A549 (cell line): ENCODE data around the gene ADGRL1. TPM values are rescaled to one million over a fixed set of nuclear protein-coding genes. Genes with fewer than 3 reads are reported as not detected.

Experiments used
- ATAC-seq, 2 experiments: fragments of 200-7000 bp in 1 of 2; fragments of >200 bp in 1 of 2; cut with Nextera tagmentation in 1 of 2; cut with Tn5 transposase in 1 of 2; 3 replicates each; pipeline versions ENCODE4 v1.8.0 to v1.9.1; 2018 to 2020; ENCODE audit warnings: mild to moderate bottlenecking in 1 of 2, moderate library complexity in 1 of 2
- CTCF ChIA-PET: fragments of 300-600 bp; sonication (Branson Sonifier 250); formaldehyde crosslinking; extraction: SDS; loops from one replicate; lab custom pipeline; 2021; ENCODE audit warnings: antibody characterized with exemption, inconsistent platforms; lab: Yijun Ruan, JAX
- POLR2A ChIA-PET: fragments of 350-600 bp; formaldehyde crosslinking; extraction: SDS; loops from one replicate; lab custom pipeline; 2021; ENCODE audit warnings: antibody characterized with exemption, inconsistent platforms; lab: Yijun Ruan, JAX
- DNase-seq, 2 experiments: peaks; one replicate each; pipeline versions ENCODE4 v3.0.0 to v3.0.0-alpha.2; 2011 to 2016; ENCODE audit warnings: low read depth in 1 of 2, low spot score in 1 of 2
- FAIRE-seq: peaks from 2 replicates; lab custom pipeline; 2011; peaks lifted over from hg19 to GRCh38; lab: Jason Lieb, UNC
- H3K27ac ChIP-seq, 2 experiments: fragments of >200 bp; sonication (Bioruptor Twin); formaldehyde crosslinking; 3 replicates each; pipeline ENCODE4 v1.5.1; 2016 to 2017
- H3K4me1 ChIP-seq: fragments of >200 bp; sonication (Bioruptor Twin); formaldehyde crosslinking; 3 replicates; pipeline ENCODE4 v1.6.1; 2016
- H3K4me2 ChIP-seq: fragments of >200 bp; sonication (Bioruptor Twin); formaldehyde crosslinking; 3 replicates; pipeline ENCODE4 v1.6.1; 2016
- H3K4me3 ChIP-seq: fragments of >200 bp; sonication (Bioruptor Twin); formaldehyde crosslinking; 3 replicates; pipeline ENCODE4 v1.5.1; 2016
- H3K9me3 ChIP-seq: fragments of >200 bp; sonication (Bioruptor Twin); formaldehyde crosslinking; 3 replicates; pipeline ENCODE4 v1.6.1; 2016
- BHLHE40 ChIP-seq: IDR thresholded peaks from 2 replicates; pipeline ENCODE4 v1.6.1; 2012; ENCODE audit warnings: low read depth, low read length, inconsistent platforms
- CBX8 ChIP-seq: fragments of 200-600 bp; sonication (generic); IDR thresholded peaks from 2 replicates; pipeline ENCODE4 v1.6.1; 2016
- CEBPB ChIP-seq, 2 experiments: fragments of >200 bp in 1 of 2; sonication (Bioruptor Twin) in 1 of 2; formaldehyde crosslinking in 1 of 2; IDR thresholded peaks; 2 replicates each; pipeline ENCODE4 v1.6.1; 2012 to 2016
- CHD2 ChIP-seq: fragments of 150-350 bp; IDR thresholded peaks from 2 replicates; pipeline ENCODE4 v1.6.1; 2014; ENCODE audit warnings: low read length; ENCODE audit not compliant: partially characterized antibody
- CHD4 ChIP-seq: fragments of 200-600 bp; sonication (generic); IDR thresholded peaks from 2 replicates; pipeline ENCODE4 v1.6.1; 2016; ENCODE audit warnings: antibody characterized with exemption, mild to moderate bottlenecking, borderline replicate concordance
- EHF ChIP-seq: fragments of 250-450 bp; sonication (Bioruptor Pico); IDR thresholded peaks from 2 replicates; pipeline ENCODE4 v1.5.0; 2020; ENCODE audit warnings: mild to moderate bottlenecking
- FOSL2 ChIP-seq, 2 experiments: fragments of 450-650 bp in 1 of 2; fragments of >200 bp in 1 of 2; sonication (Bioruptor Twin) in 1 of 2; formaldehyde crosslinking; IDR thresholded peaks; 2 replicates each; pipeline versions ENCODE4 v1.5.0 to v1.6.1; 2016 to 2020; ENCODE audit warnings: mild to moderate bottlenecking in 1 of 2, moderate library complexity in 1 of 2
- HEYL ChIP-seq: fragments of 250-450 bp; sonication (Bioruptor Pico); IDR thresholded peaks from 2 replicates; pipeline ENCODE4 v1.8.0; 2021; ENCODE audit warnings: mild to moderate bottlenecking, moderate library complexity
- HOXA7 ChIP-seq: fragments of 250-450 bp; sonication (Bioruptor Pico); IDR thresholded peaks from 2 replicates; pipeline ENCODE4 v1.5.0; 2020; ENCODE audit warnings: mild to moderate bottlenecking, moderate library complexity
- HOXB13 ChIP-seq: fragments of 250-450 bp; sonication (Bioruptor Pico); IDR thresholded peaks from 2 replicates; pipeline ENCODE4 v1.5.0; 2020; ENCODE audit warnings: low read depth, mild to moderate bottlenecking, moderate library complexity
- JUN ChIP-seq, 2 experiments: fragments of >200 bp; sonication (Bioruptor Twin); formaldehyde crosslinking; IDR thresholded peaks; 2 replicates in 1 of 2; 3 replicates in 1 of 2; pipeline ENCODE4 v1.6.1; 2016 to 2017
- JUNB ChIP-seq: fragments of >200 bp; sonication (Bioruptor Twin); formaldehyde crosslinking; IDR thresholded peaks from 2 replicates; pipeline ENCODE4 v1.6.1; 2016
- KDM1A ChIP-seq: fragments of 200-600 bp; sonication (generic); IDR thresholded peaks from 2 replicates; pipeline ENCODE4 v1.6.1; 2016; ENCODE audit warnings: low read depth, mild to moderate bottlenecking
- MAZ ChIP-seq: fragments of 150-350 bp; IDR thresholded peaks from 2 replicates; pipeline ENCODE4 v1.6.1; 2014; ENCODE audit warnings: antibody characterized with exemption, low read depth, low read length, borderline replicate concordance
- NR3C1 ChIP-seq: fragments of >200 bp; sonication (Bioruptor Twin); formaldehyde crosslinking; IDR thresholded peaks from 3 replicates; pipeline ENCODE4 v1.6.1; 2017
- RAD21 ChIP-seq, 2 experiments: fragments of >200 bp in 1 of 2; sonication (Bioruptor Twin) in 1 of 2; formaldehyde crosslinking in 1 of 2; IDR thresholded peaks in 1 of 2; conservative IDR thresholded peaks in 1 of 2; 2 replicates in 1 of 2; 3 replicates in 1 of 2; pipeline ENCODE4 v1.6.1; 2012 to 2018; ENCODE audit warnings: inconsistent platforms in 1 of 2
- RARB ChIP-seq: fragments of 250-450 bp; sonication (Bioruptor Pico); IDR thresholded peaks from 2 replicates; pipeline ENCODE4 v1.8.0; 2021; ENCODE audit warnings: mild to moderate bottlenecking, moderate library complexity
- RCOR1 ChIP-seq: fragments of 150-350 bp; IDR thresholded peaks from 2 replicates; pipeline ENCODE4 v1.6.1; 2014; ENCODE audit warnings: antibody characterized with exemption, low read length, low read depth
- RNF2 ChIP-seq: fragments of 200-600 bp; sonication (generic); IDR thresholded peaks from 2 replicates; pipeline ENCODE4 v1.6.1; 2016; ENCODE audit warnings: low read depth, mild to moderate bottlenecking, antibody characterized with exemption, moderate library complexity, borderline replicate concordance
- SREBF2 ChIP-seq: fragments of 450-650 bp; IDR thresholded peaks from 2 replicates; pipeline ENCODE4 v1.6.1; 2014; ENCODE audit warnings: mild to moderate bottlenecking, moderate library complexity
- TFCP2L1 ChIP-seq: fragments of 250-450 bp; sonication (Bioruptor Pico); IDR thresholded peaks from 2 replicates; pipeline ENCODE4 v1.5.0; 2021; ENCODE audit warnings: mild to moderate bottlenecking
- TP53 ChIP-seq: fragments of 250-450 bp; sonication (Bioruptor Pico); IDR thresholded peaks from 2 replicates; pipeline ENCODE4 v1.5.0; 2021; ENCODE audit warnings: mild to moderate bottlenecking, moderate library complexity
- ZC3H11A ChIP-seq: fragments of 450-650 bp; IDR thresholded peaks from 2 replicates; pipeline ENCODE4 v1.6.1; 2014; ENCODE audit warnings: antibody characterized with exemption, mild to moderate bottlenecking
- ZNF302 ChIP-seq: fragments of 250-450 bp; sonication (Bioruptor Pico); IDR thresholded peaks from 2 replicates; pipeline ENCODE4 v1.9.0; 2021; ENCODE audit warnings: inconsistent platforms, mild to moderate bottlenecking, moderate library complexity
- WGBS: methylation state at CpG from one replicate; pipeline ENCODE4 v1.1.6; 2017; ENCODE audit errors: missing lambda C conversion rate; 5-methylcytosine and 5-hydroxymethylcytosine counted together
- polyA plus RNA-seq, 4 experiments: library from polyadenylated mRNA; depleted of rRNA in 3 of 4; stranded (reverse); fragments of >200 nt; fragmentation: RNase III in 1 of 4; extraction: RNeasy Plus Mini Kit Qiagen cat#74134 plus additional on column Dnase treatment in 1 of 4; gene quantifications; 2 replicates in 3 of 4; 3 replicates in 1 of 4; pipeline ENCODE4 v1.2.3, GENCODE V29; 2011 to 2017
- TF ChIP-seq, protein P1 (sequence below): fragments of 250-450 bp; sonication (Bioruptor Pico); IDR thresholded peaks from 2 replicates; pipeline ENCODE4 v1.5.0; 2020; ENCODE audit warnings: low read depth, mild to moderate bottlenecking, moderate library complexity
- TF ChIP-seq, protein P2 (sequence below): fragments of >200 bp; sonication (Bioruptor Twin); formaldehyde crosslinking; IDR thresholded peaks from 3 replicates; pipeline ENCODE4 v1.5.1; 2016
- TF ChIP-seq, protein P3 (sequence below): IDR thresholded peaks from 2 replicates; pipeline ENCODE4 v1.6.1; 2012; ENCODE audit warnings: low read depth, borderline replicate concordance
- TF ChIP-seq, protein P4 (sequence below): IDR thresholded peaks from 2 replicates; pipeline ENCODE4 v1.6.1; 2012

Gene ADGRL1
- polyA plus RNA-seq, 2 of the 4 experiments (the other 2 are of a cell fraction) = 3.9 to 6.0 TPM

DNA sequence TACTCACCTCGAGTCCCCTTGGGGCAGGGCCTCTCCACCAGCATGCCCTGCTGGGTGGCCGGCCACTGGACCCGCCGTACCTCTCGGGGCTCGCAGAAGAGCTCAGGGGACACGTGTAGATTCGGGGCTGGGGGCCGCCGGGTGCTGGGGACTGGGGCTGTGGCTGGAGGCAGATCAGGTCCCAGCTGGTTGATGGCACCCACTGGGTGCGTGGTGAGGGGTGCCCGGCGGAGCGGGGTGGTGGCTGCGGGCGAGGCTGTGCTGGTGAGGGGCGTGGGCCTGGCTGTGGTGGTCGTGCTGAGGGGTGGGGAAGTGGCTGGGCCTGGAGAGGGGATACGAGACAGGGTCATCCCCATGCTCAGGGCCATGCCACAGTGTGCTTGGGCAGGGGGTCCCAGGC, 44.7 kb downstream of the ADGRL1 start:
- no CpG with 5 or more reads among the region's 19 CpGs for WGBS
- TF ChIP-seq, protein P1, sequence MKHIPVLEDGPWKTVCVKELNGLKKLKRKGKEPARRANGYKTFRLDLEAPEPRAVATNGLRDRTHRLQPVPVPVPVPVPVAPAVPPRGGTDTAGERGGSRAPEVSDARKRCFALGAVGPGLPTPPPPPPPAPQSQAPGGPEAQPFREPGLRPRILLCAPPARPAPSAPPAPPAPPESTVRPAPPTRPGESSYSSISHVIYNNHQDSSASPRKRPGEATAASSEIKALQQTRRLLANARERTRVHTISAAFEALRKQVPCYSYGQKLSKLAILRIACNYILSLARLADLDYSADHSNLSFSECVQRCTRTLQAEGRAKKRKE (CRISPR knock-in tag) = no peak
- TF ChIP-seq CBX8 = no peak
- TF ChIP-seq JUN (IDR thresholded peaks at IDR 0.05) = no peak
- TF ChIP-seq FOSL2 (IDR thresholded peaks at IDR 0.05) = no peak
- TF ChIP-seq FOSL2 (CRISPR knock-in tag; IDR thresholded peaks at IDR 0.05) = no peak
- no peak for TF ChIP-seq NR3C1
- TF ChIP-seq RAD21 (conservative IDR thresholded peaks at IDR 0.05 in 1 of 2, IDR thresholded peaks at IDR 0.05 in 1 of 2) = no peak
- no peak for TF ChIP-seq TP53 (CRISPR knock-in tag)
- TF ChIP-seq ZC3H11A = no peak
- no peak for TF ChIP-seq HOXA7 (CRISPR knock-in tag)
- no peak for TF ChIP-seq HOXB13 (CRISPR knock-in tag)
- TF ChIP-seq BHLHE40 = no peak
- TF ChIP-seq, protein P2, sequence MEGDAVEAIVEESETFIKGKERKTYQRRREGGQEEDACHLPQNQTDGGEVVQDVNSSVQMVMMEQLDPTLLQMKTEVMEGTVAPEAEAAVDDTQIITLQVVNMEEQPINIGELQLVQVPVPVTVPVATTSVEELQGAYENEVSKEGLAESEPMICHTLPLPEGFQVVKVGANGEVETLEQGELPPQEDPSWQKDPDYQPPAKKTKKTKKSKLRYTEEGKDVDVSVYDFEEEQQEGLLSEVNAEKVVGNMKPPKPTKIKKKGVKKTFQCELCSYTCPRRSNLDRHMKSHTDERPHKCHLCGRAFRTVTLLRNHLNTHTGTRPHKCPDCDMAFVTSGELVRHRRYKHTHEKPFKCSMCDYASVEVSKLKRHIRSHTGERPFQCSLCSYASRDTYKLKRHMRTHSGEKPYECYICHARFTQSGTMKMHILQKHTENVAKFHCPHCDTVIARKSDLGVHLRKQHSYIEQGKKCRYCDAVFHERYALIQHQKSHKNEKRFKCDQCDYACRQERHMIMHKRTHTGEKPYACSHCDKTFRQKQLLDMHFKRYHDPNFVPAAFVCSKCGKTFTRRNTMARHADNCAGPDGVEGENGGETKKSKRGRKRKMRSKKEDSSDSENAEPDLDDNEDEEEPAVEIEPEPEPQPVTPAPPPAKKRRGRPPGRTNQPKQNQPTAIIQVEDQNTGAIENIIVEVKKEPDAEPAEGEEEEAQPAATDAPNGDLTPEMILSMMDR = no peak
- no peak for TF ChIP-seq ZNF302 (CRISPR knock-in tag)
- TF ChIP-seq, protein P3, sequence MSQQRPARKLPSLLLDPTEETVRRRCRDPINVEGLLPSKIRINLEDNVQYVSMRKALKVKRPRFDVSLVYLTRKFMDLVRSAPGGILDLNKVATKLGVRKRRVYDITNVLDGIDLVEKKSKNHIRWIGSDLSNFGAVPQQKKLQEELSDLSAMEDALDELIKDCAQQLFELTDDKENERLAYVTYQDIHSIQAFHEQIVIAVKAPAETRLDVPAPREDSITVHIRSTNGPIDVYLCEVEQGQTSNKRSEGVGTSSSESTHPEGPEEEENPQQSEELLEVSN = no peak
- TF ChIP-seq KDM1A = no peak
- TF ChIP-seq, all 56 proteins: peak for 0
- POLR2A ChIA-PET = no interaction called here
- Histone ChIP-seq H3K4me2 (no peak overlapping the region), H3K4me1 (no peaks in the 10 kb centered on the region), H3K4me3 (no peak overlapping the region), H3K9me3 (no peaks in the 10 kb centered on the region), H3K27ac (no peak overlapping the region)
- FAIRE-seq (no peak), ATAC-seq (no peak), DNase-seq (no peak)
- CTCF ChIA-PET = interaction anchor here (0.7 to 4.2 kb wide), 6 partner anchors 13 to 187 kb away, joined by 3 to 17 read pairs (median 4); partner anchors contain the start of gene ASF1B

DNA sequence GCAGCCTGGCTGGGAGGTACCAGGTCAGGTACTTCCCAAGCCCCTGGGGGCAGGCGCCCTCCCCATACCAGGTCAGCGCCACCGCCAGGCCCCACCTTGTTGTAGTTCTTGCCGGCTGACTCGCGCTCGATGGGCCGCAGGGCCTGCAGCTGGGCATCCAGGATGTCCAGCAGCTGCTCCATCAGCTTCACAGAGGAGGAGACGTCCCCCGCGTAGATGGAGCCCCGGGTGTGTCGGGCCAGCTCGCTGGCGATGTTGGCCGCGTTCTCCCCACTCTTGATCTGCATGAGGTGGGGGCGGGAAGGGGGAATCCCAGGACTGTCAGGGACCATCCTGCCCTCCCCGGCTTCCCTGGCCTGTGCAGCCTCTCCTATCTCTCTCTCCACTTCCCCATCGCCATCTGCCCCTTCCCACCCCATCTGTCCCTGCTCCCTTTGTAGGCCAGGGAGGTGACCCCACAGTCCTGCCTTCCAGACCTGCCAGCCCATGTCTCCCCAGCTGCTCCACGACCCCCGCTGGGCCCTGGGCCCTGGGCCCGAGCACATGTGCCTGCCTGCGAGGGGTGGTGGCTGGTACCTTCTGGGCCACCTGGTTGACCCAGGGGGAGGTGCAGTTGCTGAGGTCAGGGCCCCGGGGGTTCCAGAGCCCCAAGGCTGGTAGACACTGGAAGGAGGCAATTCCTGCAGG, 45.8 kb downstream of the ADGRL1 start:
- TF ChIP-seq RAD21 (conservative IDR thresholded peaks at IDR 0.05 in 1 of 2, IDR thresholded peaks at IDR 0.05 in 1 of 2) (no peak), EHF (CRISPR knock-in tag) (no peak), RNF2 (no peak), HOXB13 (CRISPR knock-in tag) (no peak), JUN (IDR thresholded peaks at IDR 0.05) (no peak), FOSL2 (IDR thresholded peaks at IDR 0.05) (no peak), FOSL2 (CRISPR knock-in tag; IDR thresholded peaks at IDR 0.05) (no peak), SREBF2 (no peak), HEYL (CRISPR knock-in tag) (no peak), TFCP2L1 (no peak), TP53 (CRISPR knock-in tag) (no peak), RARB (no peak), CHD2 (no peak), JUNB (no peak), CHD4 (no peak), MAZ (no peak), CEBPB (IDR thresholded peaks at IDR 0.05) (no peak), RCOR1 (no peak)
- TF ChIP-seq, protein P4, sequence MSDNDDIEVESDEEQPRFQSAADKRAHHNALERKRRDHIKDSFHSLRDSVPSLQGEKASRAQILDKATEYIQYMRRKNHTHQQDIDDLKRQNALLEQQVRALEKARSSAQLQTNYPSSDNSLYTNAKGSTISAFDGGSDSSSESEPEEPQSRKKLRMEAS = no peak
- TF ChIP-seq, protein P2 = no peak
- 95% methylated on average over 17 of the region's 25 CpGs for WGBS
- ChIA-PET POLR2A (no interaction called here), CTCF (interaction anchor here (0.9 to 4.2 kb wide), 5 partner anchors 9 to 188 kb away, joined by 3 to 17 read pairs (median 6); partner anchors contain the start of gene ASF1B)
- DNase-seq = no peak
- no peaks in the 10 kb centered on the region for H3K9me3 ChIP-seq
- no peaks in the 10 kb centered on the region for H3K4me1 ChIP-seq
- FAIRE-seq = no peak
- H3K4me2 ChIP-seq = no peak overlapping the region
- H3K4me3 ChIP-seq = no peak overlapping the region
- no peak for ATAC-seq
- H3K27ac ChIP-seq = no peak overlapping the region
